BLaER1 treated with 17β-estradiol and CSF1 and Interleukin-3, amounts not matched to agents 10 nM and 100 nM (cell line): Measurements from ENCODE around the gene FDCSP.
"Not testable (repeated sequence)": the region's sequence is repeated elsewhere in the genome, so short reads cannot be mapped to it uniquely, and the experiment has no call there.

Experiments used
- H3K27ac ChIP-seq, 11 experiments: shearing (Covaris generic); formaldehyde crosslinking; 2 replicates each; pipeline ENCODE4 v1.8.1; 2022
- H3K27me3 ChIP-seq, 11 experiments: shearing (Covaris generic); formaldehyde crosslinking; 2 replicates each; pipeline ENCODE4 v1.8.1; 2022
- H3K36me3 ChIP-seq, 11 experiments: shearing (Covaris generic); formaldehyde crosslinking; 2 replicates each; pipeline ENCODE4 v1.8.1; 2022
- H3K4me1 ChIP-seq, 10 experiments: shearing (Covaris generic); formaldehyde crosslinking; 2 replicates each; pipeline ENCODE4 v1.8.1; 2022
- H3K4me2 ChIP-seq, 11 experiments: shearing (Covaris generic); formaldehyde crosslinking; 2 replicates each; pipeline ENCODE4 v1.8.1; 2022
- H3K4me3 ChIP-seq, 10 experiments: shearing (Covaris generic); formaldehyde crosslinking; 2 replicates each; pipeline ENCODE4 v1.8.1; 2022
- H3K9ac ChIP-seq, 11 experiments: shearing (Covaris generic); formaldehyde crosslinking; 2 replicates each; pipeline ENCODE4 v1.8.1; 2022
- H3K9me3 ChIP-seq, 11 experiments: shearing (Covaris generic); formaldehyde crosslinking; replicated peaks in 1 of 11; 2 replicates each; pipeline ENCODE4 v1.8.1; 2022
- H4K20me1 ChIP-seq, 11 experiments: shearing (Covaris generic); formaldehyde crosslinking; 2 replicates each; pipeline ENCODE4 v1.8.1; 2022
- Cebpa-rat ChIP-seq, 11 experiments: shearing (Covaris generic); IDR thresholded peaks; 2 replicates each; pipeline ENCODE4 v1.8.1; 2022

FDCSP gene

DNA sequence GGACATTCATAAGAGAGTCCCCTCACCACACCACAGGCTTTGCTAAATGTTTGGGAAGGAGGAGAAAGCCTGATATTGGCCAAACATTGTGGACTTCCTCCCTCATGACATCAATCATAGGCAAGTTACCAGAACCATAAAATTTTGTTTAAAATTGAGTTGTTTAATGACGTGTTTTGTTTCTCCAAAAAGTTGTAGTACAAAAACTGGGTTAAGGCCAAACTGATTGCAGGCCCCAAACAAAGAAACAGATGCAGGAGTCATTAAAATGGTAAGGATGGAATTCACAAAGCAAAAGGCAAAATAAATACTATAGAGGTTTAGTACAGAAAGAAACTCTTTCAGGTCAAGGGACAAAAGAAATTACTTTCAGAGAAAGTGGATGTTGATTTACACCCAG, 34.3 kb upstream of the FDCSP start:
- H3K9ac ChIP-seq = no peak overlapping the region
- no peak overlapping the region for H3K4me2 ChIP-seq
- H3K27me3 ChIP-seq = no peaks in the 10 kb centered on the region
- H3K27ac ChIP-seq = no peak overlapping the region
- H4K20me1 ChIP-seq = no peaks in the 10 kb centered on the region
- H3K4me3 ChIP-seq = no peak overlapping the region
- no peaks in the 10 kb centered on the region for H3K9me3 ChIP-seq
- no peaks in the 10 kb centered on the region for H3K36me3 ChIP-seq
- TF ChIP-seq Cebpa-rat (IDR thresholded peaks at IDR 0.05) = no peak
- H3K4me1 ChIP-seq = no peaks in the 10 kb centered on the region

DNA sequence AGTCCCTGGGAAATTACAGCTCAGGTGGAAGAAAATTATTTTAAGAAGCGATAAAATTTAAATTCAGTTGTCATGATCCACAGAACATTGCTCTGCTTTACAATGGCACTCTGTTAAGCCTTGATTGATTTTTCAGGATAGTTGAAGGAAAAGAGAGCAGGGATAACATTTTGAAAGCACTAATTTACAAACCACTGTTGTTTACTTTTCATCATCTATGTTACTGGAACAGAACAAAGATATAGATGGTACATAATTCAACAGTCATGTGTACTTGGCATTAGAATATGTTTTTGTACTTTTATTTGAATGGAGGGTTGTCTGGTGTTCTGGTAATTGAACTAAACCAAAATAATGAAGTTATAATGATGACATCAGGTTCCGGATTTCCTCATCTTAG, 33.0 kb upstream of the FDCSP start:
- Histone ChIP-seq H4K20me1 (no peaks in the 10 kb centered on the region), H3K9me3 (no peaks in the 10 kb centered on the region), H3K4me2 (no peak overlapping the region), H3K4me3 (no peak overlapping the region), H3K27me3 (no peaks in the 10 kb centered on the region), H3K4me1 (no peaks in the 10 kb centered on the region), H3K9ac (no peak overlapping the region), H3K36me3 (no peaks in the 10 kb centered on the region), H3K27ac (no peak overlapping the region)
- no peak for TF ChIP-seq Cebpa-rat (IDR thresholded peaks at IDR 0.05)

DNA sequence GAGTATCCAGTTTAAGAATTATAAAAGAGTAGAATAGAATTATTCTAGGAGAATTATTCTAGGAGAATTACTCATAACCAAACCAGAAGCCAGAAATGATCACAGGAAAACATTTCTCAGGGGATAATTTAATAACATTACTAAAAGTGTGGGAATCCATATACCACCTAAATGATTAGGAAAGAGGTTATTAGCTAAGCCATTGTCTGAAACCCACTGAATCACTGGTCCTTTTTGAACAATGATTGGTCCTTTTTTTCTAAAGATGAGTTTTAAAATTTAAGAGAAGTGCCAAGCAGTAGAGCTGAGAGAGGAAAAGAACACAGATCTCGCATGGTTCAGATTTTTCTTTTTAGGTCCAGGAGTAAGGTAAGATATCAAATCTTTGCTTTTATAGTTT, 30.5 kb upstream of the FDCSP start, which contains the start of gene ODAM:
Gene ODAM (plus strand): TSS at position 301 of the 400 bp plus-strand sequence. CDS start 819 bp downstream, outside the sequence.
- H4K20me1 ChIP-seq = no peaks in the 10 kb centered on the region
- no peak within 1 kb of the TSS for H3K9ac ChIP-seq
- H3K36me3 ChIP-seq = no peaks in the 10 kb centered on the region
- no peak within 1 kb of the TSS for H3K4me3 ChIP-seq
- H3K27me3 ChIP-seq = no peaks in the 10 kb centered on the region
- H3K4me2 ChIP-seq = no peak within 1 kb of the TSS
- no peak within 1 kb of the TSS for H3K27ac ChIP-seq
- no peaks in the 10 kb centered on the region for H3K9me3 ChIP-seq
- H3K4me1 ChIP-seq = no peaks in the 10 kb centered on the region
- TF ChIP-seq Cebpa-rat (IDR thresholded peaks at IDR 0.05) = no peak

DNA sequence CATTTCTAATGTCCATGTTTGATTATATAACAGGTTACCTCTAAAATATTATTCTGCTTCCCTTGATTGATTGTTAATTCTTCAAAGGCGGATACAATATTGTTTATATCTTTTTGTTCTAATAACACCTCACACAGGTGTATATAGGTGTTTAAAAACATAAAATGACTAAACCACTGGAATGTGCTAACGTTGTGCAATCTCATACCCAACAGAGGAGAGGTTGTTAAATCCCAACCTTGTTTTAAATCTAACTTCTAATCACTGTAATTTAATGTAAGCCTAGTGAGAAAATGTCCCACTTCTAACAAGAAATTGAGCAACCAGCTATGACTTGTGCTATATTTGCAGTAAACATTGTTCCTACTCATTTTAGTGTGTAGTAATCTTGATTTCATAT, 29.1 kb upstream of the FDCSP start:
- H3K36me3 ChIP-seq = no peaks in the 10 kb centered on the region
- H3K9me3 ChIP-seq = no peaks in the 10 kb centered on the region
- no peaks in the 10 kb centered on the region for H4K20me1 ChIP-seq
- H3K9ac ChIP-seq = no peak overlapping the region
- TF ChIP-seq Cebpa-rat (IDR thresholded peaks at IDR 0.05) = no peak
- no peaks in the 10 kb centered on the region for H3K4me1 ChIP-seq
- no peaks in the 10 kb centered on the region for H3K27me3 ChIP-seq
- H3K4me2 ChIP-seq = no peak overlapping the region
- H3K27ac ChIP-seq = no peak overlapping the region
- no peak overlapping the region for H3K4me3 ChIP-seq

DNA sequence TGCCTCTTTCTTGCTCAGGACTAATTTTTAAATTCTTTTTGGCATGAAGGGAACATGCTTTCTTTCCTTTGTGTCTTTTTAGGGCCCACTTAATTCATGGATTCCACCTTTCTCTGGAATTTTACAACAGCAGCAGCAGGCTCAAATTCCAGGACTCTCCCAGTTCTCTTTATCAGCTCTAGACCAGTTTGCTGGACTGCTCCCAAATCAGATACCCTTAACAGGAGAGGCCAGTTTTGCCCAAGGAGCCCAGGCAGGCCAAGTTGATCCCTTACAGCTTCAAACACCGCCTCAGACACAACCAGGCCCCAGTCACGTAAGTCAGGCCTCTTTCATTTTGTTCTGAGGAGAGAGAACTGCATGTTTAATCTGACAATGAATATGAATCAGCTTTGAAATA, 28.1 kb upstream of the FDCSP start:
- Histone ChIP-seq H3K4me1 (no peaks in the 10 kb centered on the region), H3K4me2 (no peak overlapping the region), H3K36me3 (no peaks in the 10 kb centered on the region), H4K20me1 (no peaks in the 10 kb centered on the region), H3K9me3 (no peaks in the 10 kb centered on the region), H3K27me3 (no peaks in the 10 kb centered on the region), H3K27ac (no peak overlapping the region), H3K9ac (no peak overlapping the region), H3K4me3 (no peak overlapping the region)
- TF ChIP-seq Cebpa-rat (IDR thresholded peaks at IDR 0.05) = no peak

DNA sequence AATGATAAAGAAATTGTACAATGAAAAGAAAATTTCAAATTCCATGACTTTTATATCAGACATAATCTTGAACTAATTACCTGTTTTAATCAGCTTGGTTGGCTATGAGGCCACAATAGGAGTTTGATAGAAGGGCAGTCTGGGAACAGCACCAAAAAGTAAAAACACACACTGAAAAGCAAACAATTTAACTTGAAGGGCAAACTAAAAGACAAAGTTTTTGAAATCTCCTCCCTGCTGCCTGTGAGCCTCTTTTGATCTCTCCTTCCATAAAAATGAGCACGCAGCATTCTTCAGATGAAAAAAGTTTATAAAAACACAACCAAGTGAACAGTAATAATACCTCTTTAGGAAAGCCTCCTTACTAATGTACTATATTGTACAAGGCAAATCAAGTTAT, 22.3 kb upstream of the FDCSP start:
- H3K27me3 ChIP-seq = no peaks in the 10 kb centered on the region
- H3K4me1 ChIP-seq = no peaks in the 10 kb centered on the region
- no peak overlapping the region for H3K27ac ChIP-seq
- no peak for TF ChIP-seq Cebpa-rat (IDR thresholded peaks at IDR 0.05)
- no peak overlapping the region for H3K9ac ChIP-seq
- H4K20me1 ChIP-seq = no peaks in the 10 kb centered on the region
- H3K4me2 ChIP-seq = no peak overlapping the region
- H3K4me3 ChIP-seq = no peak overlapping the region
- no peaks in the 10 kb centered on the region for H3K36me3 ChIP-seq
- no peaks in the 10 kb centered on the region for H3K9me3 ChIP-seq

DNA sequence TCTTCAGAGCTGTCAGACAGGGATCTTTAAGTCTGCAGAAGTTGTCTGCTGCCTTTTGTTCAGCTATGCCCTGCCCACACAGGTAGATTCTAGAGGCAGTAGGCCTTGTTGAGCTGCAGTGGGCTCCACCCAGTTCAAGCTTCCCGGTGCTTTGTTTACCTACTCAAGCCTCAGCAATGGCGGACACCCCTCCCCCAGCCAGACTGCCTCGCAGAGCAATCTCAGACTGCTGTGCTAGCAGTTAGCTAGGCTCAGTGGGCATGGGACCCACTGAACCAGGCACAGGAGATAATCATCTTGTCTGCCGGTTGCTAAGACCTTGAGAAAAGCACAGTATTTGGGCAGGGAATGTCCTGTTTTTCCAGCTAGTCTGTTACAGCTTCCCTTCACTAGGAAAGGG, 13.2 kb upstream of the FDCSP start:
- not testable (repeated sequence) for H3K9me3 ChIP-seq, H3K4me2 ChIP-seq, H3K4me1 ChIP-seq, H4K20me1 ChIP-seq, H3K27me3 ChIP-seq, H3K4me3 ChIP-seq, H3K36me3 ChIP-seq, H3K9ac ChIP-seq, H3K27ac ChIP-seq

DNA sequence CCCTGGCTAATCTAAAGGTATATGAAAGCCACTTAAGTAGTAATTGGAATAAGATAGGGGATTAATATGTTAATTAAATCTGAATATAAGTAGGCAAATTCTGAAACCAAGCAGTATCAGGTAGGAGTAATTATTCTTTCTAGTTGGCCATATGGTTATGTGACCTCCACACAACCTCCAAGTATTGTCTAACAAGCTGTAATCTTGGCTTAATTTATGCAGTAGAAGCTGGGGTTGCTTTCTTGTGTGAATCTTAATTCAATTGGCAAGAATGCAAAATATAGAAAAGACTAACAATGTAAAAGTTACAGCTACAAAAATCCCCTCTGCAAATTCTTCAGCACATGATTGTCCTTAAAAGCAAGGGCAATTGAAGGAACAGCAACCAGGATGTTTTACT, 9.8 kb upstream of the FDCSP start:
- H3K4me2 ChIP-seq, H3K9ac ChIP-seq, H3K9me3 ChIP-seq, H3K27me3 ChIP-seq, H3K4me3 ChIP-seq, H4K20me1 ChIP-seq, H3K4me1 ChIP-seq, H3K36me3 ChIP-seq, H3K27ac ChIP-seq: not testable (repeated sequence)

DNA sequence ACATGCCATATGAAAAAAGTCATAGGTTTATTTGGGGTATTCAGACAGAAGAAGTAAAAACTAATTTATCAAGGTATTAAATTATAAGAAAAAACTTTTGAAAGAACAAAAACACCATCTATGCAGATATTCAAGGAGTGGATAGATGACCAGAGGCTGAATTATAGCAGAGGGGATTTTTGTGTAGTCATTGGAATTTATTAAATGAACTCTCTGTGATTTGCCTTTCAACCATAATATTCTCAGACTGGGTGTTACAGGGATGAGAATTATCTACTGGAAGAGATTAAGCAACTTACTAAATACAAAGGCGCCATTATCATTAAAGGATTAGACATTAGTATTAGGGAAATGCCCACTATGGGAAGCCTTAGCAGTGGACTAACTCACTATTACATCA, 9.4 kb upstream of the FDCSP start:
- not testable (repeated sequence) for H3K4me2 ChIP-seq, H3K4me3 ChIP-seq, H4K20me1 ChIP-seq, H3K4me1 ChIP-seq, H3K27me3 ChIP-seq, H3K9me3 ChIP-seq, H3K36me3 ChIP-seq, H3K9ac ChIP-seq, H3K27ac ChIP-seq

DNA sequence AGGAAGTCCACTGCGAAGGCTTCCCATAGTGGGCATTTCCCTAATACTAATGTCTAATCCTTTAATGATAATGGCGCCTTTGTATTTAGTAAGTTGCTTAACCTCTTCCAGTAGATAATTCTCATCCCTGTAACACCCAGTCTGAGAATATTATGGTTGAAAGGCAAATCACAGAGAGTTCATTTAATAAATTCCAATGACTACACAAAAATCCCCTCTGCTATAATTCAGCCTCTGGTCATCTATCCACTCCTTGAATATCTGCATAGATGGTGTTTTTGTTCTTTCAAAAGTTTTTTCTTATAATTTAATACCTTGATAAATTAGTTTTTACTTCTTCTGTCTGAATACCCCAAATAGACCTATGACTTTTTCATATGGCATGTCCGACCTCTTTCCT, 4.5 kb upstream of the FDCSP start:
- H3K4me3 ChIP-seq, H4K20me1 ChIP-seq, H3K36me3 ChIP-seq, H3K4me2 ChIP-seq, H3K27me3 ChIP-seq, H3K4me1 ChIP-seq, H3K27ac ChIP-seq, H3K9me3 ChIP-seq, H3K9ac ChIP-seq: not testable (repeated sequence)

DNA sequence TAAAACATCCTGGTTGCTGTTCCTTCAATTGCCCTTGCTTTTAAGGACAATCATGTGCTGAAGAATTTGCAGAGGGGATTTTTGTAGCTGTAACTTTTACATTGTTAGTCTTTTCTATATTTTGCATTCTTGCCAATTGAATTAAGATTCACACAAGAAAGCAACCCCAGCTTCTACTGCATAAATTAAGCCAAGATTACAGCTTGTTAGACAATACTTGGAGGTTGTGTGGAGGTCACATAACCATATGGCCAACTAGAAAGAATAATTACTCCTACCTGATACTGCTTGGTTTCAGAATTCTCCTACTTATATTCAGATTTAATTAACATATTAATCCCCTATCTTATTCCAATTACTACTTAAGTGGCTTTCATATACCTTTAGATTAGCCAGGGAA, 4.1 kb upstream of the FDCSP start:
- H3K9ac ChIP-seq, H3K4me3 ChIP-seq, H3K9me3 ChIP-seq: not testable (repeated sequence)

More for the DNA sequence above, 4.1 kb upstream of the FDCSP start:
- H3K36me3 ChIP-seq, H3K27me3 ChIP-seq, H3K4me1 ChIP-seq, H3K27ac ChIP-seq, H3K4me2 ChIP-seq, H4K20me1 ChIP-seq: not testable (repeated sequence)
